NCI-H1417 treated with DMSO at 0.1 percent for 48 hours (cell line): Measurements from ENCODE around the gene NAALADL2.

ENCODE experiments used
- DNase-seq: peaks from one replicate; lab custom pipeline; 2025; lab: John Stamatoyannopoulos, UW

NAALADL2 gene

DNA sequence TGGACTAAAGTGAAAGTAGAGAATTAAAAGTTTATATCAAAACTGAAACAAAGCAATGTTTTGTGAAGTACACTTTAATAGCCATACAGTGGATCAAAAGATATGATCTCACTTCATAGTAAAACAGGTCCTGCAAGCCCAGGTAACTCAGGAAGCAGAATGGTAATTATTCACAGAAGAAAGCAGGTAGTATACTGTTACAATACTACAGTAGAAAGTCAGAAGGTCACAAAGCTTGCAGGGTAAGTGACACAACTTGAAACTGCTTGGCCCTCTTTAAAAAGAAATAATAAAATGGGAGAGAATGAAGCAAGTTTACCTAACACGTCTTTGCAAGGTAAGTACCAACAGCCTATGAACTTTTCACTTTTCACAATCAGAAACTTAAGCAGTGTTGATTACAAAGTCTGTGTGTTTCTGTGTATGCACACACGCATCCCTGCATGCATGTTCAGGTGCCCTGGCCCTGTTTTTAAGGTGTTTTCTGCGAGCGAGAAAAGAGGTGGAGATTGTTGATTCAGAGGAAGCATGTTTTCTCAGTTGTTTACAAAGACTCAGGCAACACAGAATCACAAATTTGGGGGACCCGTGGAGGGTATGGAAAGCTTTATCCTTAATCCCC is at the start of gene NAALADL2:
Gene NAALADL2 (plus strand): TSS at position 221 of the 622 bp plus-strand sequence.
- DNase-seq, result no peak

DNA sequence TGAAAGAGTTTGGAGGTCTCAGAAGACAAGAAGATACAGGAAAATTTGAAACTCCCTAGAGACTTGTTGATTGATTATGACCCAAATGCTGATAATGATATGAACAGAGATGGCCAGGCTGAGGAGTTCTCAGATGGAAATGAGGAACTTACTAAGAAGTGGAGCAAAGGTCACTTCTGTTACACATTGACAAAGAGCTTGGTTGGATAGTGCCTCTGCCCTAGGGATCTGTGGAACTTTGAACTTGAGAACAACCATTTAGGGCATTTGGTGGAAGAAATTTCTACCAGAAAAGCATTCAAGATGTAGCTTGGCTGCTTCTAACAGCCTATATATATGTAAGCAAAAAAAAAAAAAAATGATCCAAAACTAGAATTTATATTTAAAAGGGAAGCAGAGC is 48.9 kb upstream of the NAALADL2 start:
- no peak for DNase-seq

DNA sequence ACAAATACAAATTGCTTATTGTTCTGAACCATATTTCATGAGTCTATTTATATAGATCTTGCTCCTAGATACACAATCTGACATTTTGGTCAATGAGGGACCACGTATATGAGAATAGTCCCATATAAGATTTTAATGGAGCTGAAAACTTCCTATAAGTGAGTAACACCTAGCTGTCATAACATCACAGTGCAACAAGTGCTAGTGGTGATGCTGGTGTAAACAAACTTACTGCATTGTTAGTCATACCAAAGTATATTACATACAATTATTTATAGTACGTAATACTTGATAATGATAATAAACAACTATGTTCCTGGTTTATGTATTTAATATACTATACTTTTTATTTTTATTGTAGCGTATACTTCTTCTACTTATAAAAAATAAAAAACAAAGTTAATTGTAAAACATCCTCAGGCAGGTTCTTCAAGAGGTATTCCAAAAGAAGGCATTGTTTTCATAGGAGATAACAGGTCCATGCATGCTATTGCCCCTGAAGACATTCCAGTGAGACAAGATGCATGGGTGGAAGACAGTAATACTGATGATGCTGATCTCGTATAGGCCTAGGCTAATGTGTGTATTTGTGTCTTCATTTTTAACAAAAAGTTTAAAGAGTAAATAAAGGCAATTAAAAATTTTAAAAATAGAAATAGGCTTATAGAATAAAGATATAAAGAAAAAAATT is 46.8 kb upstream of the NAALADL2 start:
- DNase-seq, result no peak

DNA sequence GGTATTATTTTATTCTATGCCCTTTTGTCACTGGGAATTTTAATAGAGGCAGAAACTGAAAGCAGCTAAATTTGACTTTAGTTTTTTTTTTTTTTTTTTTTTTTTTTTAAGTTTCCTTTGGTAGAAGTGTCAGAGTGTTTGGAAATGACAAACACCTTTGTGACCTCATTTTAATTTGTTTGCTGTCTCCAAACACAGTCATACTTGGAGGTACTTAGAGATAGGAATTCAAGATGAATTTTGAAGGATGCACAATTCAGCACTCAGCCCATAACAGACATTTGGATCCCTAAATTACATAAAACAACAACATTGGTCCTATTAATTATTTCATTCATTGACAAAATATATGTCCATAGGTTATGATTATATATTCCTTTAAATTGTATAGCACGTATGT is 43.4 kb upstream of the NAALADL2 start:
- DNase-seq, result no peak

DNA sequence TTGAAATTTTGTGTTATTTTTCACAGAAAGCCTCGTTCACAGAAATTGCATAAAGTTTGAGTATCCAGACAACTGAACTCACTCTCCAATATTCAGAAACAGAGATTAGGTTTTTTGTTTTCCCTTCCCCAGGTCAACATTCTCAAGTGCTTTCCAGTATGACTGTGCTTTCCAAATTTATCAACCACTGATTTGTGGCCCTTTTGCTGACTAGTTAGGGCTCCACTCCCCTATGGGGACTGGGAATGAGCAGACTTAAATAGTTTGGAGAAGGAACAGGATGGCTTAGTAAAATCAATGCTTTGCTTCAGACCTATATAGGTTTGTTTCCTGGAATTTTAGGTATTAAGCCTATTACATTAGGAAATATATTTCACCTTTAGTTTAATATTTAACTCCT is 38.2 kb upstream of the NAALADL2 start:
- DNase-seq, result no peak

DNA sequence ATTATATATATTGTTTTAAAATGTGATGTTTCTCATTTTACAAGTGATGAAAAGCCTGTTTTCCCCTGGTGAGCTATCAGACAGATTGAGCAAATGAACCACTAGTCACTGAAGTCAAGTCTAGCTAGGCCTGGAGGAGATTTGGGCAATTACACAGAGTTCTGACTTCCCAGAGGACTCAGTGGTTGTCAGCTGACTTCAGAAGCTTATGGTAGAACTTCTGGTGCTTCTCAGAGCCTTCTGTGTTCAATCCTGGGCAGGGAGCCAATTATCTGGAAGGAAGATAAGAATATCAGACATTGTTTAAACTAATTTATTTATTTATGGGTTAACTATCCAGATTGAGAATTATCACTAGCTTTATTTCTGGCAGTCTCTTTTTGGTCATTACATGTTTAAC is 37.7 kb upstream of the NAALADL2 start:
- DNase-seq, result no peak

DNA sequence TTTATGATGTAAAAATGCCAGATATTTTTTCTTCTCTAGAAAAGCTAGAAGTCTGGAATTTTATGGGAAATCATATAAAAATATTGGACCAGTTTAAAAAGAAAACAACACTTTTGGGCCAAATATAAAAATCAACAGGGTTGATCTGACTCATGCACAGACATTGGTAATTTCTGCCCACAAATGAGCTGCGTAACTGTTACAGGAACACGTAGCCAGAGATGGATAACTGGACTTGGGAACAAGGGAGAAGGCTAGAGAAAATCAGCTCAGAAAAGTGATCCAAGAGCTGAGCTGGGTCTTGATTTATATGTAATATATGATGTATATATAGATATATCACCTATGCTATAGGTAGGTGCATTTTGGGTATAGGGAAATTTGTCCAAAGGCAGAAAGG is 36.8 kb upstream of the NAALADL2 start:
- DNase-seq, result no peak

DNA sequence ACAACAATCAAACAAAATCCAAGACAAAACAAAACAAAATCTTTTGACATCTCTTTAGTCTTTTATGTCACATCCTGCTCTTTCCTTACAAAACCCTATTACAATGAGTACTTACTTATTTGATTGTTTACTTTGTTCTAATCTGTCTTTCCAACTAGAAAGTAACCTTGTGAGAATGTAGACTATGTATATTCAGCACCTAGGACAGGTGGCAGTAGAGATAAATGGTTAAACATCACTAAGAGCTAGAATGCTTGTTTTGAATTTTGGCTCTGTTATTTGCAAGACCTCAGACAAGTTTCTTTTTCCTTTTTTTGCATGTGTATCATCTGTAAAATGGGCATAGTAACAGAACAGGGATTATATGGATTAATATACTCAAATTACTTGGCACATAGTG is 33.1 kb upstream of the NAALADL2 start:
- no peak for DNase-seq

DNA sequence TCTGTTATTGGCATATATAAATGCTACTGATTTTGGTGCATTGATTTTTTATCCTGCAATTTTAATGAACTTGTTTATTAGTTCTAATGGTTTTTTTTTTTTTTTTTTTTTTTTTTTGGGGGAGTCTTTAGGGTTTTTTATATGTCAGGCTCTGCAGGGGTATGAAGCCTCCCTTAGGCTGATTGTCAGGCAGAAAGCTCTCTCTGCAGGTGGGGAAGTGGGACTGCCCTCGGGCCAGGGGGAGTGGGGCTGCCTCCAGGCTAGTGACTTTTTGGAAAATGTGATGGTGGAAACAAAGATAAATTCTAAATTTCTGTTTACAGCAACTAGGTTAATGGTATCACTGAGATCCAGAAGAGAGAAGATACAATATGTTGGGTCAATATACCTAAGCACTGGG is 14.4 kb upstream of the NAALADL2 start:
- DNase-seq, result no peak

DNA sequence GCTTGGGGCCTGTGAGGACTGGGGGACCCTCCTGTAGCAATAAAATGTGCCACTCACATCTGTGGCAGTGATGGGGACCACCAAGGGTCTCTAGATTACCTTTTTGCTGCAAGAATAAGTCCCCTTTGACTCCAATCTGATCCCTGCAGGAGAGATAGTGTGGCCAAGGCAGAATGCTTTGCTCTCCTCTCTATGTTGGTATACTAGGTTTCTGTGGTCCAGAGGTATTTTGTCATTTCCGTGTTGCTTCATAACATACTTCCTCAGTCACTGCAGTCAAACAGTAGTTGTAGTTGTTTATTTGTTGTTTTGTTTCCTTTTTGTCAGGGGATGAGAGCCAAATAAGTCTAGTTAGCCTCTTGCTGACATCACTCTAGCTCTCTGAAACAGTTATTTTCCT is 13.1 kb upstream of the NAALADL2 start:
- DNase-seq, result no peak

DNA sequence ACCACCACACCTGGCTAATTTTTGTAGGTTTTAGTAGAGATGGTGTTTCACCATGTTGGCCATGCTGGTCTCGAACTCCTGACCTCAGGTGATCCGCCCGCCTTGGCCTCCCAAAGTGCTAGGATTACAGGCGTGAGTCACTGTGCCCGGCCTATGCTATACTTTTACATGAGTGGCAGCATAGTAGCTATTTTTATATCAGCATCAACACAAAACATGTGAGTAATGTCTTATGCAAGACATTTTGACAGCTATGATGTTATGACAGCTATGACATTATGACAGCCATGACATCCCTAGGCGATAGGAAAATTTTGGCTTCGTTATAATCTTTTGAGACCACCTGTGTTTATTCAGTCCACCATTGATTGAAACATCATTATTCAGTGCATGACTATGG is 4.1 kb upstream of the NAALADL2 start:
- no peak for DNase-seq

DNA sequence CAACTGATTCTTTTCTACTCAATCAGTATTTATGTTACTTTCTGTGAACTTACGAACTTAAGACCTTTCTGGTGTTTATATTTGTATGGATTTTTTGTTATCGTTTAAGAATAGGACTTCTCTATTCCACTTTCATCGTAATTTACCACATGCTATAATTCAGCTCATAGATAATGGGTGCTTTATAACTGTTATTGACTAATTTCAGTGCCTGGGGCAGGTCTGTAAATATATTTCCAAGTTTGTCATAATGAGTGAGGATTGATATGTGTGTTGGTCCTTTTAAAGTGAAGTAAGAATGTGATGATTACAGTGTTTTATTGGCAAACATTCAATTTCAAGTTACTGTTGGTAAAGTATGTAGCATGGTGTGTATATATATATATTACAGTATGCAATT is 1.8 kb upstream of the NAALADL2 start:
- DNase-seq, result no peak

DNA sequence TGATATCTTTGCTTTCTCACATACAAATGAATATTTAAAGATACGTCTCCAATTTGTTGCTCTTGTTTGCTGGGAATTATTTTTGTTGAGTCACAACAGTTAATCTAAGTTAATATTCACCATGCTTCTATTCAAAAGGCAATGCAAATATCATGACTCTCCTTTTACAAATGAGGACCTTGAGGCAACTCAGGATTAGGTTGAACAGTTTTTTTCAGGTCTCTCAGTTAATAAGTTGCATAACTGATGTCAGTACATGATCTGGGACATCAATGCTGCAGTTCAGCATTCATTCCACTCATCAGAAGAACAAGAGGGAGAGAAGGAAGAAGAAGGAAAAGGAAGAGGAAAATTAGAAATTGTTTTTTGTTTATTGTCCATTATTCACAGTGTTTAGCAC is 781 bp upstream of the NAALADL2 start:
- no peak for DNase-seq

DNA sequence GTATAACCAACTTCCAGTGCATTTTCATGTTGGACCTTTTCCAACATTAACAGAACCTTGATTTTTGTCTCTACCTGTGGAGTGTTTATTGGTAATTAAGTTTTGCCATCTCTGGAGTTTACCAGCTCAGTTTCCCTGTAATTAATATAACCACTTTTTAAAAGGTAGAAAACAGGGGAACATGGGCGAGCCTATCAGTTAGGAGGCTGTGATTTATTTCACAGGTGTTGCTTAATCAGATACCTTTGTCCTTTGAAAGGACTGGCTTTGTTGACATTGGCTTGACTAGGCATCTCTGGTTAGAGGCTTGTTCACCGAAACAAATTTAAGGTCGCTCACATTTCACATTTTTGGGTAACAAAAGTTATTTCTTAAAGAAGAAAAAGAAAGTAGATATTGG is 622 bp downstream of the NAALADL2 start:
- no peak for DNase-seq

DNA sequence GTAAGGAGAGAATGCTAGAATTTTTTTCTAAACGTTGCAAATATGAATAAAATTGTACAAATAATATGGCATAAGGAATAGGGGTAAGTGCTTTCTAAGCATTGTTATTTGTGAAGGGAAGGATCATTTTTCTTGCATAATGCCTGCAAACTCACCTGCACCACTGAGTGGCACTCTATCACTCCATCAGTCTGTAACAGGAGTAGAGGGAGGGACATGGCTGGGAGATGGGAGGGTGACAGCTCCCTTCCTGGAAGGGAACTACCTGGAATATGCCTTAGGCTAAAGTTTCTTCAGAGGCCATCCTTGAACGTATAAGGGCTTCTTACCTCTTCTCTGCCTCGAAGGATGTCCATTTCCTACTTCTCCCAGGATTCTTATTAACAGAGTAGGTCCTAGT is 3.0 kb downstream of the NAALADL2 start:
- no peak for DNase-seq

DNA sequence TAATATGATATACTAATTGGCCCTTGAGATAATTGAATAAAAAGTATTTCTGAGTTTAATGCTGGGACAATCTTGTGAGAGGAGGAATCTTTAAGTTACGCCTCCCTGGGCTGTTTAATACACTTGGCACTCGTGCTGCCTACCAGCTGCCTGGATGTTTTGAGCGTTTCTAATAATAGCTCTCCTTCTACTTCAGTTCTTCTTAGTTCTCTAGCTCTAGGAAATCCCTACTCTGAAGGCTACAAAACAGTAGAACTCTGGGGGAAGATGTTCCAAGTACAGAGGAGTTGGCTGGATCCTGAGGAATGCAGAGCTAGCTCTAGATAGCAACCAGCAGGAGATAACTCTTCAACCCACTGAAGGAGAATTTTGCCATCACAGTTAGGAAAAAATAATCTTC is 3.5 kb downstream of the NAALADL2 start:
- no peak for DNase-seq

DNA sequence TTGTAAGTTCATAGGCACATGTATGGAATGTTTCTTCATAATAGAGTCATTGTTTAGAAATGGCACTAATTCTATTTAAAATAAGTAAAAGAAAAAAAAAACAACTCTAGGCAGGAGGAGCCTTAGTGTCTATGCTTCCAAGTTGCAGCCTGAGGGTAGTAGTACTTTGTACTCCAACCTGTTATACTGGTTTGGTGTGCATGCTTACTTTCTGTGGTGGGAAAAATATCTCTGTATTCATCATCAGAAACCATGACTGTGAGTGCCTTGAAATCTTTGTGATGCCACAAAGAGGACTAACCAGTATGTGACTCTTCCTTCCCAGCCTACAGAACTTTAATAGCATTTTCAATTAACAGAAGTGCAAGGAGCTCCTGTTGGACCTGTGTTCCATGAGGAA is 4.4 kb downstream of the NAALADL2 start:
- no peak for DNase-seq

DNA sequence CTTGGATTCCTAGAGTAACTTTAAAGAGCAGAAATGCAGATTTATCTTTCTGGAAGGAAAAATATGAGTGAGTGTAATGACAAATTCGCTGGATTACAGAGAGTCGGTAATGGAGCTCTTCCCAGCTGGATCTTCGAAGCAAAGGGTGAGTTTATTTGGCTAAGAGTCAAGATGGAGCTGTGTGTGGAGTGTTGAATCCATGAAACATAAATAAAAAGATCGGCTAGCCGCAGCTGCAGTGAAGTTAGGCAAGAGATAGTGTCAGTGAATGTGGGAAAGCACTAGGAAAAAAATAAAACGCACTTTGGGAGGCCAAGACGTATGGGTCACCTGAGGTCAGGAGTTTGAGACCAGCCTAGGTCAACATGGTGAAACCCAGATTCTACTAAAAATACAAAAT is 10.3 kb downstream of the NAALADL2 start:
- DNase-seq, result no peak

DNA sequence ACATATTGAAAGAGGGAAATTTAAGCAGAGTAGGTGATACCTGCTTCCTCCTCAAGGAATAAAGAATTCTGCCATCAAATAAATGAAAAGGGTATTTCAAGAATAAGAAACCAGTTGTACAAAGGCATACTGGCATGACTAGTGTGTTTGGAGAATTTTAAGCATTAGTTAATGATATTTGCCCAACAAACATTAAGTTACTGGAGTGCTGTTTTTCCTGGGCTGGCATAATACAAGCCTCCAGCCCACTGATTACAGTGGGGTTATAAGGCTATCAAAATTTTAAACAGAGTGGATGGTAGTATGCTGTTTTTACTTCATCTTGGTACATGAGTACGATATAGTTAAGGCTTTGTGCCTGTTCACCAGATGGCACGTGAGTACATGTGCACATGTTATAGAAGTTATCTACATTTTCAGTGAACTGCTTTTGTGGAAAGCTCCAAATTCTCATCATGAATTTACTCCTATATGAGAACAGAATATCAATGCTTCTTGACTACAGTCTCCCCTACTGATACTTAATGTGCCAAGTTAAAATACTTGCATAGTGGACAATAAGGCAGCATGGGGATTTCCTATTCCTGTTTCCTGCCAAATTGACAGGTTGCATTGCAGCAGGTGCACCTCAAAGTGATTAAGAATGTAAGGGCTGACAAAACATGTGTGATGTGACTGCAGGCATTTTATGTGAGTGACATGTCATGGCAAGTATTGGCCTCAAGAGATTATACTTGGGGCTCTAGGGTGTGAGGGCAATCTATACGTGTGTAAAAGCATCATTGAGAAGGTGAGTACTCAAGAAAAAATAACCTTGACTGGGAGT is 14.9 kb downstream of the NAALADL2 start:
- DNase-seq, result no peak

DNA sequence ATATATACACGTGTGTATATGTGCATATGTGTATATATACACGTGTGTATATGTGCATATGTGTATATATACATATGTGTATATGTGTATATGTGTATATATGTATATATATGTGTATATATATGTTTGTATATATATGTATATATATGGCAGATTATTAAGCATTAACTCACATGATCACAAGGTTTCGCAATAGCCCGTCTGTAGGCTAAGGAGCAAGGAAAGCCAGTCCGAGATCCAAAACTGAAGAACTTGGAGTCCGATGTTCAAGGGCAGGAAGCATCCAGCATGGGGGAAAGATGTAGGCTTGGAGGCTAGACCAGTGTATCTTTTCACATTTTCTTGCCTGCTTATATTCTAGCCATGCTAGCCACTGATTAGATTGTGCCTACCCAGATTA is 23.7 kb downstream of the NAALADL2 start:
- DNase-seq, result no peak

DNA sequence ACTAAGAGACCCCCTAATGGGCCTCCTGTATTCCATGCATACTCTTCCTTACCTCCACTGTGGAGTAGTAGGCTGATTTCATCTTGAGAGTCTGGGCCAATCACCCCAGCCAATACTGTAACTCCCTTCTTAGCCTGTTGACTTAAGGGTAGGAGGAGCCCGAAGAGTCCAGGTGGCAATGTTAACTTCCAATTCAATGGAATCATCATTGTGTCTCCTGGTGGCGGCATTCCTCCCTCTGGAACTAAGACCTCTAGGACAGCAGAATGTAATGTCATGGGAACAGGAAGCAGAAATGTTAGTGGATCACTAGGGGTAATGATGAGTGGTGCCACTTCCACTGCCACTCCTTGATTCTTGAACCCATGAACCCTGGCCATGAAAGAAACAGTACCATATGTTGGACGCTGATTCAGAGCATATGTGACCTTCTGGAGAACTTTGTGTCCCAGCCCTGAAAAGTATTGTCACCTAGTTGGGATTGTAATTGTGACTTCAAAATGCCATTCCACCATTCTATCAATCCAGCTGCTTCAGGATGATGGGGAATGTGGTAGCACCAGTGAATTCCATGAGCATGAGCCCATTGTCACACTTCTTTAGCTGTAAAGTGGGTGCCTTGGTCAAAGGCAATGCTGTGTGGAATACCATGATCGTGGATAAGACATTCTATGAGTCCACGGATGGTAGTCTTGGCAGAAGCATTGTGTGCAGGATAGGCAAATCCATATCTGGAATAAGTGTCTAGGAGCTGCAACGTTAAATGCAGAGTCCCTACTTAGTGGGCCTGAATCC is 24.9 kb downstream of the NAALADL2 start:
- no peak for DNase-seq

DNA sequence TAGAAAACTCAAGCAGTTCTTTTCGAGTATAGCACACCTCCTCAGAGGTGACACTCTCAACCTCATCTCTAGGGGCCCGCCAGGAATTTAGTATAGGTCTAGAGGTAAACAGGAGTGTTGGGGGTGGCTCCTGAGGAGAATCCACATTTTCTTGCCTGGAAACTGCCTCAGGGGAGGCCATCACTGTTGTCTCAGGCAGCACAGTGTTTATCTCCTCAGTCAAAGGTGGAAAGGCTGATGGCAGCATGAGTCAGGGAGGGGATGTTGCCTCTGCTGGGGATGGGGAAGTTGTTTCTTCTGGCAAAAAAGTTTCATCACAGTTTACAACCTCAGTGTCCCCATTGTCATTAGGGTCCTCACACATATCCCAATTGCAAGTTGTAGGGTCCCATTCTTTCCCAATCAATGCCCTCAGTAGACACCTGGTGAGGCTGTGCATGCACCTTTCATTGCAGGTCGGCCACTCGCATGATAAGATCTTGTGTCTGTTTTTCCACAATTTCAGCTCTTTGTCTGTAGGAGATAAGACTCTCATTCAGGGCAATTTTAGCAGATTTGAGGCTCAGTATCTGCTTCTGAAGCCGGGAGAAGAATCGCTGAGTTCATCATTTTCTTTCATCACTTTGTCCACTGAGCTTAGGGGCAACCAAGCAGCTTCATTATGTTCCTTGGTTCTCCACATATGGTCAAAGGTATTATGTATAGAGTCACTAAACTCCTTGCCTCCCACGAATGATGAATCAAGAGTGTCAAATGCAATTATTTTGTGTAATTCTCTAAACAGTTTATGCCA is 25.8 kb downstream of the NAALADL2 start:
- DNase-seq, result no peak
